HEK293 (cell line): ENCODE data around the gene GPHB5.

ENCODE experiments used
- CTCF ChIA-PET: fragments of 350-600 bp; formaldehyde crosslinking; extraction: SDS; loops from one replicate; lab custom pipeline; 2021; ENCODE audit warnings: antibody characterized with exemption; lab: Yijun Ruan, JAX
- POLR2A ChIA-PET: fragments of 300-600 bp; formaldehyde crosslinking; extraction: SDS; loops from one replicate; lab custom pipeline; 2020; ENCODE audit warnings: antibody characterized with exemption, inconsistent platforms; lab: Yijun Ruan, JAX
- H3K27ac ChIP-seq: fragments of 200-500 bp; sonication (Bioruptor generic); 2 replicates; pipeline ENCODE4 v1.5.1; 2014; ENCODE audit warnings: low read depth, low read length, control low read depth, inconsistent platforms; ENCODE audit errors: extremely low read depth
- H3K36me3 ChIP-seq, 2 experiments: fragments of 200-500 bp in 1 of 2; sonication (Bioruptor generic) in 1 of 2; 1 replicate in 1 of 2; 2 replicates in 1 of 2; pipeline ENCODE4 v1.5.1; 2014 to 2017; ENCODE audit warnings: inconsistent platforms in 2 of 2, low read length in 2 of 2; ENCODE audit not compliant: control insufficient read depth in 2 of 2, insufficient read depth in 1 of 2
- H3K4me1 ChIP-seq: fragments of 200-500 bp; sonication (Bioruptor generic); 2 replicates; pipeline ENCODE4 v1.5.1; 2014; ENCODE audit warnings: mild to moderate bottlenecking, low read length, inconsistent platforms; ENCODE audit not compliant: control insufficient read depth, insufficient read depth
- H3K4me3 ChIP-seq: 2 replicates; pipeline ENCODE4 v1.5.1; 2011; ENCODE audit warnings: low read depth, mild to moderate bottlenecking, control low read depth, low read length, moderate library complexity
- H3K9me3 ChIP-seq: fragments of 200-500 bp; sonication (Bioruptor generic); 2 replicates; pipeline ENCODE4 v1.5.1; 2014; ENCODE audit warnings: low read depth, low read length, inconsistent platforms; ENCODE audit not compliant: control insufficient read depth, insufficient read depth
- HOXC10 ChIP-seq: sonication (generic); formaldehyde crosslinking; IDR thresholded peaks from 2 replicates; pipeline ENCODE4 v1.8.1; 2023; ENCODE audit warnings: mild to moderate bottlenecking, missing genetic modification reagents
- KLF16 ChIP-seq: fragments of 450-650 bp; formaldehyde crosslinking; IDR thresholded peaks from 2 replicates; pipeline ENCODE4 v1.5.1; 2017; ENCODE audit warnings: missing biosample characterization, missing genetic modification characterization
- WT1 ChIP-seq: fragments of 450-650 bp; formaldehyde crosslinking; IDR thresholded peaks from 2 replicates; pipeline ENCODE4 v1.5.1; 2016; ENCODE audit warnings: missing biosample characterization, missing genetic modification characterization
- YY1 ChIP-seq: fragments of 450-650 bp; formaldehyde crosslinking; IDR thresholded peaks from 2 replicates; pipeline ENCODE4 v1.5.1; 2018; ENCODE audit warnings: missing biosample characterization, missing genetic modification characterization
- ZBTB20 ChIP-seq: fragments of 450-650 bp; formaldehyde crosslinking; IDR thresholded peaks from 2 replicates; pipeline ENCODE4 v1.5.1; 2016; ENCODE audit warnings: missing biosample characterization, missing genetic modification characterization
- ZBTB7A ChIP-seq: fragments of 450-650 bp; formaldehyde crosslinking; IDR thresholded peaks from 2 replicates; pipeline ENCODE4 v1.5.1; 2016; ENCODE audit warnings: low read depth, missing biosample characterization, missing genetic modification characterization
- ZFP37 ChIP-seq: fragments of 450-650 bp; formaldehyde crosslinking; IDR thresholded peaks from 2 replicates; pipeline ENCODE4 v1.5.1; 2016; ENCODE audit warnings: missing biosample characterization, missing genetic modification characterization
- ZNF132 ChIP-seq: fragments of 450-650 bp; formaldehyde crosslinking; IDR thresholded peaks from 2 replicates; pipeline ENCODE4 v1.5.1; 2017; ENCODE audit warnings: missing biosample characterization, missing genetic modification characterization, borderline replicate concordance
- ZNF133 ChIP-seq: fragments of 450-650 bp; formaldehyde crosslinking; IDR thresholded peaks from 2 replicates; pipeline ENCODE4 v1.5.1; 2016; ENCODE audit warnings: missing biosample characterization, missing genetic modification characterization
- ZNF19 ChIP-seq: fragments of 450-650 bp; formaldehyde crosslinking; IDR thresholded peaks from 2 replicates; pipeline ENCODE4; 2016; ENCODE audit warnings: missing biosample characterization, missing genetic modification characterization, low read depth
- ZNF292 ChIP-seq: fragments of 450-650 bp; formaldehyde crosslinking; IDR thresholded peaks from 2 replicates; pipeline ENCODE4 v1.5.1; 2016; ENCODE audit warnings: low read depth, missing biosample characterization, missing genetic modification characterization, borderline replicate concordance
- ZNF473 ChIP-seq: fragments of 450-650 bp; formaldehyde crosslinking; IDR thresholded peaks from 2 replicates; pipeline ENCODE4 v1.5.1; 2017; ENCODE audit warnings: missing biosample characterization, missing genetic modification characterization
- ZNF48 ChIP-seq: fragments of 450-650 bp; formaldehyde crosslinking; IDR thresholded peaks from 2 replicates; pipeline ENCODE4 v1.5.1; 2016; ENCODE audit warnings: missing biosample characterization, missing genetic modification characterization
- ZNF596 ChIP-seq: fragments of 450-650 bp; IDR thresholded peaks from 2 replicates; pipeline ENCODE4 v1.5.0; 2018; ENCODE audit warnings: missing biosample characterization, mild to moderate bottlenecking, missing genetic modification characterization, moderate library complexity
- ZNF624 ChIP-seq: fragments of 450-650 bp; formaldehyde crosslinking; IDR thresholded peaks from 2 replicates; pipeline ENCODE4 v1.5.1; 2017; ENCODE audit warnings: missing biosample characterization, missing genetic modification characterization
- ZNF658 ChIP-seq: fragments of 450-650 bp; formaldehyde crosslinking; IDR thresholded peaks from 2 replicates; pipeline ENCODE4; 2016; ENCODE audit warnings: missing biosample characterization, missing genetic modification characterization
- ZNF660 ChIP-seq: fragments of 450-650 bp; IDR thresholded peaks from 2 replicates; pipeline ENCODE4 v1.5.1; 2018; ENCODE audit warnings: missing biosample characterization, mild to moderate bottlenecking, missing genetic modification characterization
- ZNF785 ChIP-seq: fragments of 450-650 bp; formaldehyde crosslinking; IDR thresholded peaks from 2 replicates; pipeline ENCODE4 v1.5.1; 2016; ENCODE audit warnings: missing biosample characterization, missing genetic modification characterization
- ZNF843 ChIP-seq: fragments of 450-650 bp; formaldehyde crosslinking; IDR thresholded peaks from 2 replicates; pipeline ENCODE4 v1.5.1; 2016; ENCODE audit warnings: missing biosample characterization, missing genetic modification characterization
- ZXDB ChIP-seq: fragments of 450-650 bp; formaldehyde crosslinking; IDR thresholded peaks from 2 replicates; pipeline ENCODE4 v1.5.1; 2016; ENCODE audit warnings: missing biosample characterization, missing genetic modification characterization
- TF ChIP-seq, protein P1 (sequence below): fragments of 450-650 bp; formaldehyde crosslinking; IDR thresholded peaks from 2 replicates; pipeline ENCODE4 v1.5.1; 2016; ENCODE audit warnings: missing biosample characterization, missing genetic modification characterization
- TF ChIP-seq, protein P2 (sequence below): fragments of 450-650 bp; formaldehyde crosslinking; IDR thresholded peaks from 2 replicates; pipeline ENCODE4 v1.5.1; 2016; ENCODE audit warnings: missing biosample characterization, missing genetic modification characterization
- TF ChIP-seq, protein P3 (sequence below): sonication (generic); formaldehyde crosslinking; IDR thresholded peaks from 2 replicates; pipeline ENCODE4 v1.8.1; 2022; ENCODE audit warnings: mild to moderate bottlenecking, moderate library complexity, missing genetic modification reagents
- TF ChIP-seq, protein P4 (sequence below): fragments of 450-650 bp; formaldehyde crosslinking; IDR thresholded peaks from 2 replicates; pipeline ENCODE4 v1.5.1; 2016; ENCODE audit warnings: missing biosample characterization, missing genetic modification characterization
- TF ChIP-seq, protein P5 (sequence below): fragments of 450-650 bp; formaldehyde crosslinking; IDR thresholded peaks from 2 replicates; pipeline ENCODE4 v1.5.1; 2016; ENCODE audit warnings: missing biosample characterization, missing genetic modification characterization
- TF ChIP-seq, protein P6 (sequence below): fragments of 450-650 bp; formaldehyde crosslinking; IDR thresholded peaks from 2 replicates; pipeline ENCODE4 v1.5.1; 2016; ENCODE audit warnings: missing biosample characterization, missing genetic modification characterization

GPHB5 gene, protein sequence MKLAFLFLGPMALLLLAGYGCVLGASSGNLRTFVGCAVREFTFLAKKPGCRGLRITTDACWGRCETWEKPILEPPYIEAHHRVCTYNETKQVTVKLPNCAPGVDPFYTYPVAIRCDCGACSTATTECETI

DNA sequence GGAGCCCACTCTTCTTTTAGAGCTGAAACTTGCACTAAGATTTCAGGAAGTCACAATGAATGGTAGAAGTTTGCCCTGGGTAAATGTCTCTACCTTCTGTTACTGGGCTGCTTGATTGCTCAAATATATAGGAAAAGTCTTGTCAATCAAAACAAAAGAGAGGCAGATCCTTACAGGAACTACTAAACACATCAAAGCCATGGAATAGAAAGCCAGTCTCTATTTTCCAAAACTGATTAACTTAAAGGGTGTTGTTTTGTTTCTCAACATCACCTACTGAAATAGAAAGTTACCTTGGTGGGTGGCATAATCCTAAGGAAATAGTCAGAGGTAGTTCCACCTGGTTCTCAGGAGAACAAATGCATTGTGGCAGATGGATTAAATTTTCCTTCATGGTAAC lies at the start of gene GPHB5:
Gene GPHB5, minus strand, starts transcription at position 101 of the 400 bp plus-strand sequence. CDS start 1,086 bp downstream, outside the sequence.
- ChIA-PET CTCF (no interaction called here), POLR2A (no interaction called here)
- Histone ChIP-seq H3K4me3 (no peak within 1 kb of the TSS), H3K9me3 (no peaks in the 10 kb centered on the region), H3K36me3 (no peaks in the 10 kb centered on the region), H3K27ac (no peak within 1 kb of the TSS), H3K4me1 (peaks cover 3% of the 10 kb centered on the region; the same call in 1 of the 2 replicates)
- no peak for TF ChIP-seq WT1 (tag by site-specific recombination)
- no peak for TF ChIP-seq ZNF785
- no peak for TF ChIP-seq ZNF596
- TF ChIP-seq ZNF19, result no peak
- TF ChIP-seq ZNF660, result no peak
- TF ChIP-seq, protein P1, sequence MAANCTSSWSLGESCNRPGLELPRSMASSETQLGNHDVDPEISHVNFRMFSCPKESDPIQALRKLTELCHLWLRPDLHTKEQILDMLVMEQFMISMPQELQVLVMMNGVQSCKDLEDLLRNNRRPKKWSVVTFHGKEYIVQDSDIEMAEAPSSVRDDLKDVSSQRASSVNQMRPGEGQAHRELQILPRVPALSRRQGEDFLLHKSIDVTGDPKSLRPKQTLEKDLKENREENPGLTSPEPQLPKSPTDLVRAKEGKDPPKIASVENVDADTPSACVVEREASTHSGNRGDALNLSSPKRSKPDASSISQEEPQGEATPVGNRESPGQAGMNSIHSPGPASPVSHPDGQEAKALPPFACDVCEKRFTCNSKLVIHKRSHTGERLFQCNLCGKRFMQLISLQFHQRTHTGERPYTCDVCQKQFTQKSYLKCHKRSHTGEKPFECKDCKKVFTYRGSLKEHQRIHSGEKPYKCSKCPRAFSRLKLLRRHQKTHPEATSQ, result no peak
- TF ChIP-seq ZNF132 (tag by site-specific recombination), result no peak
- TF ChIP-seq, protein P2, sequence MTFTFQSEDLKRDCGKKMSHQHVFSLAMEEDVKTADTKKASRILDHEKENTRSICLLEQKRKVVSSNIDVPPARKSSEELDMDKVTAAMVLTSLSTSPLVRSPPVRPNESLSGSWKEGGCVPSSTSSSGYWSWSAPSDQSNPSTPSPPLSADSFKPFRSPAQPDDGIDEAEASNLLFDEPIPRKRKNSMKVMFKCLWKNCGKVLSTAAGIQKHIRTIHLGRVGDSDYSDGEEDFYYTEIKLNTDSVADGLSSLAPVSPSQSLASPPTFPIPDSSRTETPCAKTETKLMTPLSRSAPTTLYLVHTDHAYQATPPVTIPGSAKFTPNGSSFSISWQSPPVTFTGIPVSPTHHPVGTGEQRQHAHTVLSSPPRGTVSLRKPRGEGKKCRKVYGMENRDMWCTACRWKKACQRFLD, result no peak
- no peak for TF ChIP-seq ZBTB7A (tag by site-specific recombination)
- TF ChIP-seq, protein P3, sequence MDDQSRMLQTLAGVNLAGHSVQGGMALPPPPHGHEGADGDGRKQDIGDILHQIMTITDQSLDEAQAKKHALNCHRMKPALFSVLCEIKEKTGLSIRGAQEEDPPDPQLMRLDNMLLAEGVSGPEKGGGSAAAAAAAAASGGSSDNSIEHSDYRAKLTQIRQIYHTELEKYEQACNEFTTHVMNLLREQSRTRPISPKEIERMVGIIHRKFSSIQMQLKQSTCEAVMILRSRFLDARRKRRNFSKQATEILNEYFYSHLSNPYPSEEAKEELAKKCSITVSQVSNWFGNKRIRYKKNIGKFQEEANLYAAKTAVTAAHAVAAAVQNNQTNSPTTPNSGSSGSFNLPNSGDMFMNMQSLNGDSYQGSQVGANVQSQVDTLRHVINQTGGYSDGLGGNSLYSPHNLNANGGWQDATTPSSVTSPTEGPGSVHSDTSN, result no peak
- no peak for TF ChIP-seq ZFP37
- TF ChIP-seq, protein P4, sequence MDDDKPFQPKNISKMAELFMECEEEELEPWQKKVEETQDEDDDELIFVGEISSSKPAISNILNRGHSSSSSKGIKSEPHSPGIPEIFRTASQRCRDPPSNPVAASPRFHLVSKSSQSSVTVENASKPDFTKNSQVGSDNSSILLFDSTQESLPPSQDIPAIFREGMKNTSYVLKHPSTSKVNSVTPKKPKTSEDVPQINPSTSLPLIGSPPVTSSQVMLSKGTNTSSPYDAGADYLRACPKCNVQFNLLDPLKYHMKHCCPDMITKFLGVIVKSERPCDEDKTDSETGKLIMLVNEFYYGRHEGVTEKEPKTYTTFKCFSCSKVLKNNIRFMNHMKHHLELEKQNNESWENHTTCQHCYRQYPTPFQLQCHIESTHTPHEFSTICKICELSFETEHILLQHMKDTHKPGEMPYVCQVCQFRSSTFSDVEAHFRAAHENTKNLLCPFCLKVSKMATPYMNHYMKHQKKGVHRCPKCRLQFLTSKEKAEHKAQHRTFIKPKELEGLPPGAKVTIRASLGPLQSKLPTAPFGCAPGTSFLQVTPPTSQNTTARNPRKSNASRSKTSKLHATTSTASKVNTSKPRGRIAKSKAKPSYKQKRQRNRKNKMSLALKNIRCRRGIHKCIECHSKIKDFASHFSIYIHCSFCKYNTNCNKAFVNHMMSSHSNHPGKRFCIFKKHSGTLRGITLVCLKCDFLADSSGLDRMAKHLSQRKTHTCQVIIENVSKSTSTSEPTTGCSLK (tag by site-specific recombination), result no peak
- TF ChIP-seq ZNF133 (tag by site-specific recombination), result no peak

DNA sequence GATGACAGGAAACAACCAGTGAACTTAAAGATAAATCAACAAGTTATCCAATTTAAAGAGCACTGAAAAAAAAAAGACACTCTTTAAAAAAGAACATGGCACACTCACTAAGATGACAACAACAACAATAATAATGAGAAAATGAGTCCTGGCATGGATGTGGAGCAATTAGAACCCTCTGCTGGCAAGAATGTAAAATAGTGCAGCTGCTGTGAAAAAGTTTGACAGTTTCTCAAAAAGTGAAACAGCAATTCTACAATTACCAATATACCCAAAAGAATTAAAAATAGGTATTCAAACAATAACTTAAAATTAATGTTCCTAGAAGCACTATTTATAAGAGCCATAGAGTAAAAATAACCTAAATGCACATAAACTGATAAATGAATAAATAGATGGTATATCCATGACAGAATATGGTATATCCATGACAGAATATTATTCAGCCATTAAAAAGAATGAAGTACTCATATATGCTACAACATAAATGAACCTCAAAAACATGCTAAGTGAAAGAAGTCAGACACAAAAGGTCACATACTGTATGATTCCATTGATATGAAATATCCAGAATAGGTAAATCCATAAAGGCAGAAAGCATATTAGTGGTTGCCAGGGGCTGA lies 49.1 kb upstream of the GPHB5 start:
- Histone ChIP-seq H3K4me3 (no peak overlapping the region), H3K27ac (no peak overlapping the region), H3K9me3 (no peaks in the 10 kb centered on the region), H3K36me3 (no peaks in the 10 kb centered on the region; a peak in 1 of 3 replicates), H3K4me1 (no peaks in the 10 kb centered on the region)
- POLR2A ChIA-PET, result no interaction called here
- CTCF ChIA-PET, result interaction anchor here (0.7 kb wide), 1 partner anchor 13 kb away, joined by 3 read pairs; no protein-coding TSS in a partner anchor
- TF ChIP-seq ZNF624 (tag by site-specific recombination) (no peak), ZNF658 (no peak), ZNF473 (tag by site-specific recombination) (no peak), KLF16 (no peak), ZXDB (tag by site-specific recombination) (no peak), HOXC10 (CRISPR knock-in tag) (no peak), ZBTB20 (tag by site-specific recombination) (no peak), ZNF48 (tag by site-specific recombination) (no peak), YY1 (no peak), ZNF843 (tag by site-specific recombination) (no peak), ZNF292 (tag by site-specific recombination) (no peak)
- TF ChIP-seq, protein P5, sequence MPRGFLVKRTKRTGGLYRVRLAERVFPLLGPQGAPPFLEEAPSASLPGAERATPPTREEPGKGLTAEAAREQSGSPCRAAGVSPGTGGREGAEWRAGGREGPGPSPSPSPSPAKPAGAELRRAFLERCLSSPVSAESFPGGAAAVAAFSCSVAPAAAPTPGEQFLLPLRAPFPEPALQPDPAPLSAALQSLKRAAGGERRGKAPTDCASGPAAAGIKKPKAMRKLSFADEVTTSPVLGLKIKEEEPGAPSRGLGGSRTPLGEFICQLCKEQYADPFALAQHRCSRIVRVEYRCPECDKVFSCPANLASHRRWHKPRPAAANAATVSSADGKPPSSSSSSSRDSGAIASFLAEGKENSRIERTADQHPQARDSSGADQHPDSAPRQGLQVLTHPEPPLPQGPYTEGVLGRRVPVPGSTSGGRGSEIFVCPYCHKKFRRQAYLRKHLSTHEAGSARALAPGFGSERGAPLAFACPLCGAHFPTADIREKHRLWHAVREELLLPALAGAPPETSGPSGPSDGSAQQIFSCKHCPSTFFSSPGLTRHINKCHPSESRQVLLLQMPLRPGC (tag by site-specific recombination), result no peak
- TF ChIP-seq, protein P6, sequence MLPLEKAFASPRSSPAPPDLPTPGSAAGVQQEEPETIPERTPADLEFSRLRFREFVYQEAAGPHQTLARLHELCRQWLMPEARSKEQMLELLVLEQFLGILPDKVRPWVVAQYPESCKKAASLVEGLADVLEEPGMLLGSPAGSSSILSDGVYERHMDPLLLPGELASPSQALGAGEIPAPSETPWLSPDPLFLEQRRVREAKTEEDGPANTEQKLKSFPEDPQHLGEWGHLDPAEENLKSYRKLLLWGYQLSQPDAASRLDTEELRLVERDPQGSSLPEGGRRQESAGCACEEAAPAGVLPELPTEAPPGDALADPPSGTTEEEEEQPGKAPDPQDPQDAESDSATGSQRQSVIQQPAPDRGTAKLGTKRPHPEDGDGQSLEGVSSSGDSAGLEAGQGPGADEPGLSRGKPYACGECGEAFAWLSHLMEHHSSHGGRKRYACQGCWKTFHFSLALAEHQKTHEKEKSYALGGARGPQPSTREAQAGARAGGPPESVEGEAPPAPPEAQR (tag by site-specific recombination), result no peak
